ENCODE results near the gene HOXB6.

The HOXB6 gene

GRCh38 chr17:48644159-48644558, 39.4 kb upstream of the HOXB6 start:
- no peak overlapping the region for H3K27ac ChIP-seq
- TF ChIP-seq ZFX (IDR thresholded peaks at IDR 0.05) (no peak), CTCF (conservative IDR thresholded peaks at IDR 0.05) (no peak)

GRCh38 chr17:48643697-48644012, 38.9 kb upstream of the HOXB6 start:
- H3K27ac ChIP-seq: no peak overlapping the region
- no peak for TF ChIP-seq CTCF (conservative IDR thresholded peaks at IDR 0.05)
- no peak for TF ChIP-seq ZFX (IDR thresholded peaks at IDR 0.05)

GRCh38 chr17:48642843-48643696, 38.3 kb upstream of the HOXB6 start:
- no peak overlapping the region for H3K27ac ChIP-seq
- TF ChIP-seq ZFX (IDR thresholded peaks at IDR 0.05): no peak
- no peak for TF ChIP-seq CTCF (conservative IDR thresholded peaks at IDR 0.05)

GRCh38 chr17:48642059-48642842, 37.5 kb upstream of the HOXB6 start:
- TF ChIP-seq CTCF (conservative IDR thresholded peaks at IDR 0.05) (no peak), ZFX (IDR thresholded peaks at IDR 0.05) (no peak)
- no peak overlapping the region for H3K27ac ChIP-seq

GRCh38 chr17:48641541-48642058, 36.8 kb upstream of the HOXB6 start:
- TF ChIP-seq ZFX (IDR thresholded peaks at IDR 0.05) (no peak), CTCF (conservative IDR thresholded peaks at IDR 0.05) (no peak)
- H3K27ac ChIP-seq: no peak overlapping the region

- H3K27ac ChIP-seq: no peak overlapping the region
- no peak for TF ChIP-seq CTCF (conservative IDR thresholded peaks at IDR 0.05)
- no peak for TF ChIP-seq ZFX (IDR thresholded peaks at IDR 0.05)
Measured at GRCh38 chr17:48640858-48641180, 36.0 kb upstream of the HOXB6 start.

All from C4-2B (cell line).